CD14-positive monocyte (primary cell): ENCODE results near the gene CNOT6. TPM values are rescaled to one million over a fixed set of nuclear protein-coding genes. Genes with fewer than 3 reads are reported as not detected.

ENCODE experiments used
- DNase-seq, 3 donors: peaks; one replicate each; pipeline ENCODE4 v3.0.0-alpha.2; 2011 to 2022
- H2AFZ ChIP-seq: 2 replicates; pipeline ENCODE4 v1.6.0; 2012; ENCODE audit warnings: mild to moderate bottlenecking, low read depth, low read length, inconsistent platforms; ENCODE audit not compliant: insufficient read depth, poor library complexity, severe bottlenecking
- H3K27ac ChIP-seq, 2 donors: 1 replicate in 1 of 2; 2 replicates in 1 of 2; pipeline ENCODE4 v1.5.1; 2012 to 2013; ENCODE audit warnings: low read length in 2 of 2, control low read depth in 1 of 2, inconsistent platforms in 1 of 2, low read depth in 1 of 2, mild to moderate bottlenecking in 1 of 2
- H3K27me3 ChIP-seq, 2 donors: one replicate each; pipeline versions ENCODE4 v1.6.0 to v1.6.1; 2011 to 2013; ENCODE audit warnings: low read length in 2 of 2; ENCODE audit not compliant: control insufficient read depth in 2 of 2, insufficient read depth in 2 of 2
- H3K36me3 ChIP-seq, 2 donors: replicated peaks in 1 of 2; 1 replicate in 1 of 2; 2 replicates in 1 of 2; pipeline versions ENCODE4 v1.5.1 to v1.6.1; 2012 to 2013; ENCODE audit warnings: low read length in 2 of 2, control low read depth in 1 of 2, inconsistent platforms in 1 of 2, mild to moderate bottlenecking in 1 of 2; ENCODE audit not compliant: insufficient read depth in 2 of 2, control insufficient read depth in 1 of 2
- H3K4me1 ChIP-seq, 2 donors: 1 replicate in 1 of 2; 2 replicates in 1 of 2; pipeline versions ENCODE4 v1.5.1 to v1.6.1; 2012 to 2013; ENCODE audit warnings: low read length in 2 of 2, control low read depth in 1 of 2, inconsistent platforms in 1 of 2, mild to moderate bottlenecking in 1 of 2, moderate library complexity in 1 of 2; ENCODE audit not compliant: insufficient read depth in 2 of 2, control insufficient read depth in 1 of 2
- H3K4me2 ChIP-seq: replicated peaks from 2 replicates; pipeline ENCODE3; 2012; ENCODE audit warnings: low read length, moderate library complexity, mild to moderate bottlenecking; ENCODE audit not compliant: poor library complexity, severe bottlenecking; ENCODE audit errors: extremely low read depth
- H3K4me3 ChIP-seq, 3 experiments: fragments of 200-600 bp in 1 of 3; sonication (generic) in 1 of 3; replicated peaks in 1 of 3; 1 replicate in 2 of 3; 2 replicates in 1 of 3; pipeline ENCODE4 v1.5.1; 2011 to 2013; ENCODE audit warnings: low read length in 3 of 3, mild to moderate bottlenecking in 3 of 3, control low read depth in 2 of 3, low read depth in 2 of 3, inconsistent platforms in 1 of 3, moderate library complexity in 1 of 3
- H3K79me2 ChIP-seq: 2 replicates; pipeline ENCODE4 v1.6.0; 2012; ENCODE audit warnings: mild to moderate bottlenecking, control low read depth, inconsistent platforms, low read length, moderate library complexity; ENCODE audit not compliant: insufficient read depth
- H3K9ac ChIP-seq: 2 replicates; pipeline ENCODE4 v1.6.0; 2017; ENCODE audit warnings: low read length, mild to moderate bottlenecking; ENCODE audit not compliant: insufficient read depth, poor library complexity, severe bottlenecking
- H3K9me3 ChIP-seq, 2 donors: replicated peaks in 1 of 2; 1 replicate in 1 of 2; 2 replicates in 1 of 2; pipeline versions ENCODE4 v1.5.1 to v1.6.1; 2012 to 2013; ENCODE audit warnings: low read length in 2 of 2, control low read depth in 1 of 2; ENCODE audit not compliant: control insufficient read depth in 1 of 2, insufficient read depth in 1 of 2
- H4K20me1 ChIP-seq: 2 replicates; pipeline ENCODE4 v1.6.0; 2012; ENCODE audit warnings: mild to moderate bottlenecking, low read length, control low read depth, moderate library complexity; ENCODE audit not compliant: insufficient read depth
- H3K27ac Mint-ChIP-seq, 7 donors: one replicate each; pipeline ENCODE4 v1.8.0; 2020; ENCODE audit warnings: mild to moderate bottlenecking in 7 of 7, mixed read lengths in 7 of 7, moderate library complexity in 6 of 7, inconsistent platforms in 2 of 7
- H3K27me3 Mint-ChIP-seq, 3 donors: one replicate each; pipeline ENCODE4 v1.8.0; 2021 to 2022; ENCODE audit warnings: low read depth in 3 of 3, mild to moderate bottlenecking in 3 of 3, mixed read lengths in 3 of 3, moderate library complexity in 3 of 3, inconsistent platforms in 1 of 3
- H3K36me3 Mint-ChIP-seq, 2 donors: one replicate each; pipeline ENCODE4 v1.8.0; 2020; ENCODE audit warnings: mixed read lengths in 2 of 2, inconsistent platforms in 1 of 2, mild to moderate bottlenecking in 1 of 2
- H3K4me1 Mint-ChIP-seq: one replicate; pipeline ENCODE4 v1.8.0; 2020; ENCODE audit warnings: mild to moderate bottlenecking, mixed read lengths
- H3K4me3 Mint-ChIP-seq, 2 donors: one replicate each; pipeline ENCODE4 v1.8.0; 2020; ENCODE audit warnings: mild to moderate bottlenecking in 2 of 2, mixed read lengths in 2 of 2, moderate library complexity in 1 of 2
- H3K9me3 Mint-ChIP-seq, 7 donors: one replicate each; pipeline ENCODE4 v1.8.0; 2020 to 2022; ENCODE audit warnings: mixed read lengths in 7 of 7, mild to moderate bottlenecking in 6 of 7, moderate library complexity in 6 of 7, inconsistent platforms in 2 of 7
- CTCF ChIP-seq: fragments of 200-600 bp; IDR thresholded peaks from one replicate; pipeline ENCODE4 v1.8.0; 2022; ENCODE audit warnings: antibody characterized with exemption, mild to moderate bottlenecking
- WGBS: methylation state at CpG from one replicate; pipeline ENCODE4 v1.1.5; 2013; ENCODE audit warnings: missing lambda C conversion rate; ENCODE audit not compliant: insufficient coverage; 5-methylcytosine and 5-hydroxymethylcytosine counted together
- intact Hi-C, 2 donors: fragments of 100-400 bp; cut with micrococcal nuclease; formaldehyde crosslinking; loops; one replicate each; pipeline versions ENCODE4 v1.15.0 to v1.15.1; 2023
- polyA plus RNA-seq, 3 donors: library from polyadenylated mRNA; depleted of rRNA in 1 of 3; unstranded in 2 of 3; stranded (reverse) in 1 of 3; fragments of 300-500 nt in 2 of 3; fragments of >200 nt in 1 of 3; fragmentation: Illumina TruSeq in 2 of 3; gene quantifications; 1 replicate in 2 of 3; 2 replicates in 1 of 3; pipeline ENCODE4 v1.2.3, GENCODE V29; 2012 to 2021

The CNOT6 gene
- polyA plus RNA-seq, 3 donors, result 4.8 to 9.5 (median 7.7) TPM

DNA sequence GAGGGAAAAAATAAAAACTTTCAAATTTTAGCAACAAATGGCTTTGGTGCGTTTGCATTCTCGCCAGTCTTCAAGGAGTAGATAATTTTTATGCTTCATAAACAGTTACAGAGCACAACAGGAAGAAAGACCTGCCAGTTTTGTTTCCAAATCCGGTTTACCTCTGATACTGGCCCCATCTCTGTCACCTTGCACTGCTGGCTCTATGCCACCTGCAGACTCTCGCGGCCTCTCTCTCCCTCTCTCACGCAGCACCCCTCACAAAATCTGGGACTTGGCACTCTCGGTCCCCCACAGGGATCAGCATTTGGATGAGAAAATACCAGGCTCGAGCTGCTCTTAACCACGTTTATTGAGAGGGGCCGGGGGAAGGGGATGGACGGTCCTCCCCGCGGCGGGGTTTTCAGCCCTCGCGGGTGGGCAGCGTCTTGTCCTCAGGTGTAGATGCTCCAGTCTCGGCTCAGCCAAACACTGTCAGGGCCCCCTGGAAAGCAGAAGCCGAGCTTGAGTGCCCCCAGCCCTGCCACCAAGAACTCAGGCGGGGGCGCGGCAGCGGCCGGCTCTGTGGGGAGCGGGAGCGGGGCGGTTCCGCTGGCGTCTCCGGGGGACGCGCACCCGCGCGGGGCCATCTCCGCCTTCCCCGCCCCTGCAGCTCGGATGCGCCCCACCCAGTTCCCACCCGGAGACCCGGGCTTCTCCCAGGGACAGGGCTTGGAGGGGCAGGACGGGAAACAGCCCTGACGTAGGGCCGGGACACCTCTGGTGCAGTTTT lies 95.8 kb downstream of the CNOT6 start:
- Histone ChIP-seq H3K9ac (no peak overlapping the region), H3K27ac (no peak overlapping the region), H2AFZ (peak overlapping the region; percentile 53), H3K27me3 (peaks cover 15 to 40% of the 10 kb centered on the region in 2 donors), H3K79me2 (no peaks in the 10 kb centered on the region), H3K4me3 (peak overlapping the region in 1 of 3 experiments; percentile 57), H3K4me2 (peak overlapping the region; percentile 67), H3K36me3 (no peaks in the 10 kb centered on the region), H3K9me3 (no peaks in the 10 kb centered on the region), H3K4me1 (peaks cover 9 to 28% of the 10 kb centered on the region in 2 donors), H4K20me1 (no peaks in the 10 kb centered on the region)
- intact Hi-C loops, result no loop called here
- WGBS, result 4% methylated on average over 40 of the region's 44 CpGs
- H3K4me3 Mint-ChIP-seq, result peak overlapping the region in 1 of 2 donors; percentile 80
- H3K36me3 Mint-ChIP-seq, result peaks cover 0 to 6% of the 10 kb centered on the region in 2 donors
- H3K27ac Mint-ChIP-seq, result no peak overlapping the region
- peaks cover 37 to 69% (median 43%) of the 10 kb centered on the region in 3 donors for H3K27me3 Mint-ChIP-seq
- TF ChIP-seq CTCF, result no peak
- H3K9me3 Mint-ChIP-seq, result peaks cover 0 to 16% (median 0%) of the 10 kb centered on the region in 7 donors
- H3K4me1 Mint-ChIP-seq, result peaks cover 11% of the 10 kb centered on the region
- no peak for DNase-seq

GRCh38 chr5:180590543-180591310 lies 96.5 kb downstream of the CNOT6 start:
- Histone ChIP-seq H3K4me2 (peak overlapping the region; percentile 67), H3K4me3 (peak overlapping the region in 1 of 3 experiments; percentile 57), H3K9ac (peak overlapping the region; percentile 21), H4K20me1 (no peaks in the 10 kb centered on the region), H3K4me1 (peaks cover 9 to 28% of the 10 kb centered on the region in 2 donors), H3K79me2 (no peaks in the 10 kb centered on the region), H3K27ac (no peak overlapping the region), H3K36me3 (no peaks in the 10 kb centered on the region), H3K9me3 (no peaks in the 10 kb centered on the region), H2AFZ (peak overlapping the region; percentile 53), H3K27me3 (peaks cover 15 to 40% of the 10 kb centered on the region in 2 donors)
- H3K36me3 Mint-ChIP-seq, result peaks cover 0 to 6% of the 10 kb centered on the region in 2 donors
- 2% methylated on average over 57 of the region's 63 CpGs for WGBS
- H3K4me1 Mint-ChIP-seq, result peaks cover 11% of the 10 kb centered on the region
- TF ChIP-seq CTCF, result no peak
- H3K4me3 Mint-ChIP-seq, result peak overlapping the region in 1 of 2 donors; percentile 67
- peaks cover 31 to 61% (median 43%) of the 10 kb centered on the region in 3 donors for H3K27me3 Mint-ChIP-seq
- H3K9me3 Mint-ChIP-seq, result peaks cover 0 to 16% (median 0%) of the 10 kb centered on the region in 7 donors
- DNase-seq, result no peak
- intact Hi-C loops, result no loop called here
- H3K27ac Mint-ChIP-seq, result no peak overlapping the region
